ENCODE measurements around the gene BAZ2A.
A peak's percentile ranks its signal among the peaks of the same experiment; 100 is the strongest.
"Not testable (repeated sequence)": the region's sequence is repeated elsewhere in the genome, so short reads cannot be mapped to it uniquely, and the experiment has no call there.

BAZ2A gene

DNA sequence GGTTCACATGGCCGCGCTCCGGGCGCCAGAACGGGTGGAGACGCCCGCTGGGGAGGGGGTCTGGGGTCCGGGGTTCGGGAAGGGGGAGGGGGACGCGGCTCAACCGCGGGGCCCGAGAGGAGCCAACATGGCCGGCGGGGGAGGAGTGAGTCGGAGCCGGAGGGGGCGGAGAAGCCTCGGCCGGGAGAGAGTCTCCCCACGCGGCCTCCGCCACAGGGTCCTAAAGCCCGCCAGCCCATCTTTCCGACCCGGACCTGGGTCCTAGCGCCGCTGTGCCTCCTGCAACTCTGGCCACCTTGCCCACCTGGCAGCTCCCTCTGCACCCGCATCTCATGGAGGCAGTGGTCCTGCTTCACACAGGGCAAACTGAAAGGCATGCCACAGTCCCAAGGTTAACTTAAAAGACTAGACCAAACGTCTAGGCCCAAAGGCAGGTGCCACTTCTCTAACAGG lies at the start of gene BAZ2A:
Gene BAZ2A (minus strand): TSS at position 147 of the 453 bp plus-strand sequence. CDS start 12,796 bp downstream, outside the sequence.
- peak; percentile 70 to 76 for DNase-seq (ENCODE audit: low read depth in 2 of 2, low spot score in 1 of 2)

- DNase-seq (ENCODE audit: low read depth in 2 of 2, low spot score in 1 of 2) = no peak
These were observed 48.7 kb upstream of the BAZ2A start for GRCh38 chr12:56678852-56679251.

DNA sequence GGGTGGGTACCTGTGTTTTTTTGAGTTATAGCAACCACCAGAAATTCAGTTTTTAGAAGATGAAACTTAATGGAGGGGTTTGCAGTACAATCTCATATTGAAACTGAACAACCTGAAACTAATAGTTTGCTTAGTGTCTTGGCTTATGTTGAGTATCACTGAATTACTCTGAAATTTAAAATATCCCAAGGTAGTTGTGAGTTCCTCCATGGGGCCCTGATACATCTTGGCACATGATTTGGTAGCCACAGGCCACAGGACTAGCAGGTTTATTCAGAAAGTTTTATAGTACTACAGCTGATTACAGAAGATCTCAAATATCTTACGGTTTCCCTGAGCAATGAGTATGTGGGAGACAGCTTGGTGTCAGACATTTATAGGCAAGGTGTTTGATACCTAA lies 47.6 kb upstream of the BAZ2A start:
- DNase-seq (ENCODE audit: low read depth in 2 of 2, low spot score in 1 of 2) = no peak

- DNase-seq (ENCODE audit: low read depth in 2 of 2, low spot score in 1 of 2) = no peak
These were observed 46.9 kb upstream of the BAZ2A start for GRCh38 chr12:56676851-56677580.

DNA sequence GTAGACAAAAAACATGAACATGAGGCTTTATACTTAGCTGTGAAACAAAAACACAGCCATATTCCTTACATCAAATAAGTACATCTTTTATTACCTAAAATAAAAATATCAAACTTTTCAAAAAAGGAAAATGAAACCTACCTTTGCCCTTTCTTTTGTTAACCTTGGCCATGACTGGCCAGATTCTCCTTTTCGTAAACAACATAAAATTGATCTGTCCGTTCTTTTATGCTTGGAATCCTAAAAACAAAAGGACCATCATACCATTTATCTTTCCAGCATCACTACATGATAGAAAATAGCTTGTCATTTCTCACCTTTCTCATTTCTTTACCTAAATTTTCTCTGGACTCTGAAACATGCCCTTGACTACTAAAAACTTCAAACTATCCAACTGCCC lies 41.5 kb upstream of the BAZ2A start:
- no peak for DNase-seq (ENCODE audit: low read depth in 2 of 2, low spot score in 1 of 2)

- DNase-seq (ENCODE audit: low read depth in 2 of 2, low spot score in 1 of 2) = no peak
These were observed 40.7 kb upstream of the BAZ2A start for GRCh38 chr12:56670836-56671235.

- DNase-seq (ENCODE audit: low read depth in 2 of 2, low spot score in 1 of 2) = no peak
These were observed 38.0 kb upstream of the BAZ2A start for GRCh38 chr12:56668197-56668457.

DNA sequence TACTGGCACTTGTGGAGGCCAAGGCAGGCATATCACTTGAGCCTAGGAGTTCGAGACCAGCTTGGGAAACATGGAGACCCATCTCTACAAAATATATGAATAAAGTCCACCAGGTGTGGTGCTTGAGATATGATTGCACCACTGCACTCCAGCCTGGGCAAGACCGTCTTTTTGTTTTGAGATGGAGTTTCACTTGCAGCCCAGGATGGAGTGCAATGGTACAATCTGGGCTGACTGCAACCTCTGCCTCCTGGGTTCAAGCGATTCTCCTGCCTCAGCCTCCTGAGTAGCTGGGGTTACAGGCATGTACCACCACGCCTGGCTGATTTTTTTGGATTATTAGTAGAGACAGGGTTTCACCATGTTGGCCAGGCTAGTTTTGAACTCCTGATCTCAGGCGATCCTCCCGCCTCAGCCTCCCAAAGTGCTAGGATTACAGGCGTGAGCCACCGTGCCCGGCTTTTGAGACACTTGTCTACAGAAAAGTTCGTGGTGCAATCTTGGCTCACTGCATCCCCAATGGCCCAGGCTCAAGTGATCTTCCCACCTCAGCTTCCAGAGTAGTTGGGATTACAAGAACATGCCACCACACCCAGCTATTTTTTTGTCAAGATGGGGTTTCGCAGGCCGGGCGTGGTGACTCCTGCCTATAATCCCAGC lies 32.0 kb upstream of the BAZ2A start:
- DNase-seq (ENCODE audit: low read depth in 2 of 2, low spot score in 1 of 2) = no peak

- no peak for DNase-seq (ENCODE audit: low read depth in 2 of 2, low spot score in 1 of 2)
These were observed 31.4 kb upstream of the BAZ2A start for GRCh38 chr12:56661560-56661959.

GRCh38 chr12:56658921-56659320 lies 28.8 kb upstream of the BAZ2A start:
- DNase-seq (ENCODE audit: low read depth in 2 of 2, low spot score in 1 of 2) = no peak

DNA sequence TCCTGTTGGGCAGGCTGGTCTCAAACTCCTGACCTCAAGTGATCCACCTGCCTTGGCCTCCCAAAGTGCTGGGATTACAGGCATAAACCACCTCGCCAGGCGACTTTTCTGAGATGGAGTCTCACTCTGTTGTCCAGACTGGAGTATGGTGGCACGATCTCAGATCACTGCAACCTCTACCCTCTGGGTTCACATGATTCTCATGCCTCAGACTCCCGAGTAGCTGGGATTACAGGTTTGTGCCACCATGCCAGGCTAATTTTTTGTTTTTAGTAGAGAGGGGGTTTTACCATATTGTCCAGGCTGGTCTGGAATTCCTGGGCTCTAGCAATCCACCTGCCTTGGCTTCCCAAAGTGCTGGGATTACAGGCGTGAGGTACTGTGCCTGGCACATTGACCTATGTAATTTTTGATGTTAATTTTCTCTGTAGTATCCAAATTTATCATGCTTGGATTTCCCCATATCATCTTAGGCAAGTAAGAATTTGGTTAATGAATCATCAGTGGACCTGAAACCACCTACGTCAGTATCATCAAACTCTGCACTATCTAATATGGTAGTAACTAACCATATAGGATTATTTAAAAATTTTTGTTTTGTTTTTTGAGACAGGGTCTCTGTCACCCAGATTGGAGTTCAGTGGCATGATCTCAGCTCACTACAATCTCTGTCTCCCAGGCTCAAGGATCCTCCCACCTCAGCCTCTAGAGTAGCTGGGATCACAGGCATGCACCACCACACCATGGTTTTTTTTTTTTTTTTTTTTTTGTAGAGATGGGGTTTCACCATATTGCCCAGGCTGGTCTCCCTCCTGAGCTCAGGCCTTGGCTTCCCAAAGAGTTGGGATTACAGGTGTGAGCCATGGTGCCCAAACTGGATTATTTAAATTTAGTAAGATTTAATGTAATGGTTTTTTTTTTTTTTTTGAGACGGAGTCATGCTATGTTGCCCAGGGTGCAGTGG lies 27.6 kb upstream of the BAZ2A start:
- no peak for DNase-seq (ENCODE audit: low read depth in 2 of 2, low spot score in 1 of 2)

DNA sequence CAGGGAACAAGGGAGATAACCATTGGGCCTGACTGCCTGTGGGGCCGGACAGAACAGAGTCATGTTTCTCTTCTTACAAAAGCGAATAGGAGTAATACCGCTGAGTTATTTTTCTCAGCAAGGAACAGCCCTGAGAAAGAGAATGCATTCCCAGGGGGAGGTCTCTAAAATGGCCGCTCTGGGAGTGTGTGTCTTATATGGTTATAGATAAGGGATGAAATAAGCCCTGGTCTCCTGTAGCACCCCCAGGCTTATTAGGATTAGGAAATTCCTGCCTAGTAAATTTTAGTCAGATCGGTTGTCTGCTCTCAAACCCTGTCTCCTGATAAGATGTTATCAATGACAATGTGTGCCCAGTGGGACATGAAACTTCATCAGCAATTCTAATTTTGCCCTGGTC lies 23.7 kb upstream of the BAZ2A start:
- DNase-seq (ENCODE audit: low read depth in 2 of 2, low spot score in 1 of 2) = not testable (repeated sequence)

GRCh38 chr12:56648023-56648422 lies 17.9 kb upstream of the BAZ2A start:
- DNase-seq (ENCODE audit: low read depth in 2 of 2, low spot score in 1 of 2) = not testable (repeated sequence)

DNA sequence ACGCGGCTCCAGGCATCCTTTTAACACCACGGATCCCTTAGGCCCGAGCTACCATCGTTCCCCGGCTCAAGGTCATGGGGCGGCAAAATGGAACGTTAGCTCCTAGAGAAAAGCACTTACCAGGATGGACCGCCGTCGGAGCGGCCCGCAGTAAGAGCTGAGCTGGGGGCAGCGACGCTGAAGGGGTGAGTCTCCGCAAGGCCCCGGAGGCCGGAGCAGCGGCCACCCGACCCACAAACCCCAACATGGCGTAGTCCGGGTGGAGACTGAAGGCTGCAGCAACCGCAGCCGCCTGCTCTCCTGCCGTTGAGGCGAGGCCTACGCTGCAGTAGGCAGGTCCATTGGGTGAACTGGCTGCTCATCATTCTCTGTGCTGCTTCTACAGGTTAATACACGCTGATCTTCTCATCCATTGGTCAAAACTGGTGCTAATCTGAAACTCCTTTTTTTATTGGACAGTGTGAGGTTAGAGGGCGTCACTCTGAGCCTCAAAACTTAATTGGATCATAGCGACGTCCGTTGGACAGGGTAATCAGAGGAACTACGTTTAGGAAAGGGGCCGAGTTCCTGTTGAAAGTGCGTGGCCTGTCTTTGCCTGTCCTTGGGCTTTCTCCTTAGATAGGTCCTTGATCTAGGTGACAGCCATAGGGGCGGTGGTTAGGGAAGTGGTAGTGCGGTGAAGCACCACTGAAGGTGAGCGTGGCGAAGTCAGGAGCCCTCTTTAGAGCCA lies 15.8 kb upstream of the BAZ2A start, which contains the start of gene ATP5F1B:
Gene ATP5F1B (minus strand): TSS at position 268 of the 730 bp plus-strand sequence. CDS start 21 bp downstream, at position 247.
- DNase-seq (ENCODE audit: low read depth in 2 of 2, low spot score in 1 of 2) = peak; percentile 62 to 76

- DNase-seq (ENCODE audit: low read depth in 2 of 2, low spot score in 1 of 2) = no peak
These were observed 15.1 kb upstream of the BAZ2A start for GRCh38 chr12:56645201-56645716.

DNA sequence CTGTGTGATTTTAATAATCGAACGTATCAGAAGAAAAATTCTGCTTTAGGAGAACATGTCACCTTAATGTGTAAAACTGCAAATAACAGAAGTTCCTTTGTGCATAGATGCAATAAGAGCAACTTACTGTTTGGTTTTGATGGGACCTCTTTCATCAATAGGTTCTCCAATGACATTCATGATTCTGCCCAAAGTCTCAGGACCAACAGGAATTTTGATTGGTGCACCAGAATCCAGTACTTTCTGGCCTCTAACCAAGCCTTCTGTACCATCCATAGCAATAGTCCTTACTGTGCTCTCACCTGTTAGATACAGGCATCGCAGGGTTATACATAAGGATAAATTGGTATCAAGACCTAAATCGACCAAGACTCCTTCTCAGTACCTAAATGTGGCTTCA lies 14.5 kb upstream of the BAZ2A start:
- no peak for DNase-seq (ENCODE audit: low read depth in 2 of 2, low spot score in 1 of 2)

- DNase-seq (ENCODE audit: low read depth in 2 of 2, low spot score in 1 of 2) = no peak
These were observed 11.1 kb upstream of the BAZ2A start for GRCh38 chr12:56641219-56641618.

DNA sequence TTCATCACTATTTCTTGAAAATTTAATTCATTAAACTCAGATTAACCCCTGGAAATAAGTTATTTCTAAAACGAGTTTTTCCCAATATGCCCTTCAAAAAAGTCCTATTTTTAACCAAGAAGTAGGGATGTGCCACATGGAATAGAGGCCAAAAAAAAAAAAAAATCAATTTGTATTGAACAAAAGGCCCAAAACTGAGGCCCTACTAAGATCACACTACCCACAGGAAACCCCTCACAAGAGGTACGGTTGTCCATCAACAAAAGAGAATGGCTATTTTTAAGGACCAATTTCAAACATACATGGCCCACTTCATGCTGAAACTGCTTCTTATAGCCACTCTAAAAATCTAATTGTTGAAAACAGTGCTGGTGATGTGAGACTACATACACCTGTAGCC lies 7.5 kb upstream of the BAZ2A start:
- DNase-seq (ENCODE audit: low read depth in 2 of 2, low spot score in 1 of 2) = no peak

- DNase-seq (ENCODE audit: low read depth in 2 of 2, low spot score in 1 of 2) = peak; percentile 76 to 89
These were observed 6.8 kb upstream of the BAZ2A start for GRCh38 chr12:56636675-56637540.
